ENCODE results near the gene PDAP1.
"Not testable (repeated sequence)": the region's sequence is repeated elsewhere in the genome, so short reads cannot be mapped to it uniquely, and the experiment has no call there.

The PDAP1 gene

DNA sequence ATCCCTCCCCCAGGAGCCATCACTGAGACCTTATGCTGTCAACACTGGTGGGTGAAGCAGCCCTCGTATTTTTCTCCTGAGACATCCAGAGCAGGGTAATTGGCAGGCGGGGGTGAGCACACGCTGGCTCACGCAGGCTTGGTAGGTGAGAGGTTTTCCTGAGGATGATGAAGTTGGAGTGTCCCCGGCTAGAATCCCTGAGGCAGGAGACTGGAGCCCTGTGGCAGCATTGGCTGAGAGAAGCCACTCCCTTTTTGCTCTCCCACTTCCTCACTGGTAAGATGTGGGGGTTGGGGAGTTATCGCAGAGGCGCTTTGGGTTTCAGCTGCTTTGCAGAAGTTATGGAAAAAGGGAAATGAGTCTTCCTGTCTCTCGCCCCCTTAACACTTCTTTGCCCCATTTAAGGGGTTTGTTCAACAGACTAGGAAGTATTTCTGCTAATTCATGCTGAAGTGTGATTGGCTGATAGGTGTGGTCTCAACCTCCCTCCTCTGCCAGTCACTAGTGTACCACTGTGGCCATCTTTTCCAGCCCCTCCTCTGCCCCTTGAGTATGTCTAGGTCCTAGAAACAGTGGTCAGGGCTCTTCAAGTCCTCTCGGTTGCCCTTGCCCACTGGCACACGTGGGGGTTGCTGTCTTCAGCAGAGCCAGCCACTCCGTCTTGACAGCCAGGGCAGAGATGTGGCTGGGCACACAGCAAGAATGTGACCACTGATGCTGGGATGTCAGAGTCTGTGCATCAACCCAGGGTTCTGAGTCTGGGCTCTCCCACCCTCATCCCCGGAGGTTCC lies 28.2 kb downstream of the PDAP1 start:
- in situ Hi-C loops (cut with MboI; ENCODE audit: low sequenced_read_pairs) = no loop called here

DNA sequence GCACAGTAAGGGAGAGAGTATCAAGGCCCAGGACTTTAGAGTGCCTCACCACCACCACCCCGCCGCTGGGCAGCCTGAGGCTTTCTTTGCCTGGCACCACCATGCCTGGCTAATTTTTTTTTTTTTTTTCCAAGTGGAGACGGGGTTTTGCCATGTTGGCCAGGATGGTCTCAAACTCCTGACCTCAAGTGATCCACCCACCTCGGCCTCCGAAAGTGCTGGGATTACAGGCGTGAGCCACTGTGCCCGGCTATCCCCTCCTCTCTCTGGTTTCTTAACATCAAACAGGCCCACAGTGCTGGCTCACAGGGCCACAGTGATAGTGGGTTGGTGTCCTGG lies 28.7 kb downstream of the PDAP1 start:
- in situ Hi-C loops (cut with MboI; ENCODE audit: low sequenced_read_pairs) = not testable (repeated sequence)

DNA sequence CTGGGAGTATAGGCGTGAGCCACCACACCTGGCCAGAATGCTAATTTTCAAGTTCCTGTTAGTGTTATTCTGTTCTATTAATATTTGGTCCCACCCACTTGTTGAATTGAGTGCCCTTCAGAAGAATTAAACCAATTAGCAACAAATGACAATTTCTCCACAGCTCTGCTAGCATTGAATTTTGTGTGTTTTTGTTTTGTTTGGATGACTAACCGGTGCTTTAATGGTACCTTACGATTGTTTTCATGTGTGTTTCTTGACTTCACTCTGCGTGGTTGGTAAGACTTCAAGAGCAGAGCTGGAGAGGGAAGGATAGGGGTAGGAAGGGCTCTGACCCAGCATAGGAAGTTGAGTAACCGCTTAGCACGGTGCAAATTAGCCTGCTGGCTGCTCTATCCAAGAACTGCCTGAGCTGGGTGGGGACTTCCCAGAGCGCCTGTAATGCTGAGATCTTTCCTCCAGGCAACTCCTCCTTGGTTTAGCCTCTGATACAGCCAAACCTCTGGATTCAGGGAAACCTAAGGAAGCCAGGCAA lies 29.3 kb downstream of the PDAP1 start:
- in situ Hi-C loops (cut with MboI; ENCODE audit: low sequenced_read_pairs) = no loop called here

DNA sequence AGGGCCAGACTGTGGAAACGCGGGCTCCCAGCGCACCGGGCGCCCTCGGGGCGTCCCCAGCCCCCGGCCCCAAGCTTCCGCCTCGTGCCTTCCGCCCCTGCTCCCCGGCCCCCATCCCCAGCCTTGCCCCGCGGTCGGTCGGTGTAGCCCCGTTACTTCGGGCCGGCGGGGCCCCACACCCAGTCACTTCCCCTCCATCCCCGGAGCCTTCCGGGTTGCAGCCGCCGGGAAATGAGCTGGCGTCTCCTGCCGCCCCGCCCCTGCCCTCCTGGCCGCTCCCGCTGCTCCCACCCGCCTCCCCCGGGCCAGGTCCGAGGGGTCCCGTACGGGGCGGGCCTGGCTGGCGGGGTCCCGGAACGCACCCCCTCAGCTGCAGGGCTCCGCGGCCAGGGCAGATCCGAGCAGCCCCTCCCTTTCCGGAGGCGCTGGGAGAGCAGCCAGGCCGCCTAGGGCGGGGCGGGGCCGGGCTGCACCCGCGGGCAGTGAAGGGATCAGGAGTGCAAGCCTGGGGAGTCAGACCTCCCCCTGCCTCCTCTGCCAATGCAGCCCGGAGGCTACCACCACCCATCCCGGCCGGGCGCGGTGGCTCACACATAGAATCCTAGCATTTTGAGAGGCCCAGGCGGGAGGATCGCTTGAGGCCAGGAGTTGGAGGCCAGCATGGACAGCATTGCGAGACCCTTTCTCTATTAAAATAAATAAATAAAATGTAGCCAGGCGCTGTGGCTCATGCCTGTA lies 33.2 kb downstream of the PDAP1 start:
- in situ Hi-C loops (cut with MboI; ENCODE audit: low sequenced_read_pairs) = no loop called here

DNA sequence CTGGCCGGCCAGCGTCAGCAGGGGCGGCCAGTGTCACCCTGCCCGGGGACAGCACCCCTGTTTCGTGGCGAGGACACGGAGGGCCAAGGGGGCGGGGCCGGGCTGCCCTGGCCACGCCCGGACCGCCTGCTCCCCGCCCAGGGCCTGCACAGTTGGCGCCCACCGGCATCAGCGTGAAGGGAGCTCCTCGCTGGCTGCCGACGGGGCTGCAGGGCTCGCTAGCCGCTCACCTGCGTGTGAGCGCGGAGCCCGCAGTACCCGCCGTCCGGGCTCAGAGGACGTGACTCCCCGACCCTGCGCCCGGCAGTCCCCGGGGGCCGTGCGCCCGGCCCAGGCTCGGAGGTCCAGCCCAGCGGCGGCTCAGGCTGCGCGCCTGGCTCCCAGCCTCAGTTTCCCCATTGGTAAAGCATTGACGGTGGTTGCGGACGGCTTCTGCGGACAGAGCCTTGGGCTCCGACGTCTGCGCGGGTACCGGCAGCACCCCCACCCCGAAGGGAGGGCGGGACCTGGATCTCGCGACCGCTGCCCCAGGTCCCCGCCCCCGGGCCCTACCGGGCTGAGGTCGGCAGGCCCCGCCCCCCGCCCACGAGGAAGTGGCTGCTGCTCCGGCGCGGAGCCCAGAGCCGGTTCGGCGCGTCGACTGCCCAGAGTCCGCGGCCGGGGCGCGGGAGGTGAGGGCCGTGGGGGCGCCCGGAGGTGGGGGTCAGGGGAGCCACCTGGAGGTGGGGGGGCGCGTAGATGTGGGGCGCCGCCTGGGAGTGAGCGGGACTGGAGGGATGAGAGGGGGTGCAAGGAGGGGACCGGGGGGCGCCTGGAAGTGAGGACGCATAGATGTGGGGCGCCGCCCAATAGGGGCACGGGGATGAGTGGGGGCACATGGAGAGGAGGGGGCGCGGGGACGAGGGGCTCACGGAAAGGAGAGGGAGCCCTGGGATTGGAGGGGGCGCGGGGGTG lies 34.0 kb downstream of the PDAP1 start, which contains the start of gene ARPC1B:
TSS of gene ARPC1B (plus strand) at position 620 of the 954 bp plus-strand sequence. CDS start 10,985 bp downstream, outside the sequence.
- in situ Hi-C loops (cut with MboI; ENCODE audit: low sequenced_read_pairs) = no loop called here

DNA sequence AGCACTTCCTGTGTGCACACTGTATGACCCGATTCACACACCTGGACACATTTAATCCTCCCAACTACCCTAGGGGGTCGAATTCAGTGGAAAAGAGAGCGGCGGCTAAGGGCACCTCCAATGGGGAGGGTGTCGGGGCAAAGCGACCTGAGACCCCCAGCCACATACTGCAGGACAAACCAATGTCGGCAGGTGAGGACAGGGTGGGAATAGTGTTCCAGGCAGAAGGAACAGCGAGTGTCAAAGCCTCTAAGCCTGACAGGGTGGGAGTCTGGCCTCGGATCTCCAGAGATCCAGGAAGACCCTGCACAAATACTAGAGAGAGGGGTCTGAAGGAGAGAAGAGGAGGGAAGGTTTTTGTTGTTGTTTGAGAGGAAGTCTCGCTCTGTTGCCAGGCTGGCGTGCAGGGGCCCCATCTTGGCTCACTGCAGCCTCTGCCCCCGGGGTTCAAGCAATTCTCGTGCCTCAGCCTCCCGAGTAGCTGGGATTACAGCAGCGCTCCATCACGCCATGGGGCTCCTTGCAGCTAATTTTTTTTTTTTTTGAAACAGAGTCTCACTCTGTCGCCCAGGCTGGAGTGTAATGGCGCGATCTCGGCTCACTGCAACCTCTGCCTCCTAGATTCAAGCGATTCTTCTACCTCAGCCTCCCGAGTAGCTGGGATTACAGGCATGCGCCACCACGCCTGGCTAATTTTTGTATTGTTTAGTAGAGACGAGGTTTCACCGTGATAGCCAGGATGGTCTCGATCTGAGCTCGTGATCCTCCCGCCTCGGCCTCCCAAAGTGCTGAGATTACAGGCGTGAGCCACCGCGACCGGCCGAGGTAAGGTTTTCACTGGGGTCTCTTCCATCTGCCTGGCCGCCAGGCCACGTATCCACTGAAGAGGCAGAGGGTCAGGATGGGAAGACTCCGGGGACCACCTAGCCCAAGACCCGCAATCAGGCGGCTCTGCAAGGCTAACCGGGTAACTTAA lies 35.0 kb downstream of the PDAP1 start:
- in situ Hi-C loops (cut with MboI; ENCODE audit: low sequenced_read_pairs) = no loop called here

DNA sequence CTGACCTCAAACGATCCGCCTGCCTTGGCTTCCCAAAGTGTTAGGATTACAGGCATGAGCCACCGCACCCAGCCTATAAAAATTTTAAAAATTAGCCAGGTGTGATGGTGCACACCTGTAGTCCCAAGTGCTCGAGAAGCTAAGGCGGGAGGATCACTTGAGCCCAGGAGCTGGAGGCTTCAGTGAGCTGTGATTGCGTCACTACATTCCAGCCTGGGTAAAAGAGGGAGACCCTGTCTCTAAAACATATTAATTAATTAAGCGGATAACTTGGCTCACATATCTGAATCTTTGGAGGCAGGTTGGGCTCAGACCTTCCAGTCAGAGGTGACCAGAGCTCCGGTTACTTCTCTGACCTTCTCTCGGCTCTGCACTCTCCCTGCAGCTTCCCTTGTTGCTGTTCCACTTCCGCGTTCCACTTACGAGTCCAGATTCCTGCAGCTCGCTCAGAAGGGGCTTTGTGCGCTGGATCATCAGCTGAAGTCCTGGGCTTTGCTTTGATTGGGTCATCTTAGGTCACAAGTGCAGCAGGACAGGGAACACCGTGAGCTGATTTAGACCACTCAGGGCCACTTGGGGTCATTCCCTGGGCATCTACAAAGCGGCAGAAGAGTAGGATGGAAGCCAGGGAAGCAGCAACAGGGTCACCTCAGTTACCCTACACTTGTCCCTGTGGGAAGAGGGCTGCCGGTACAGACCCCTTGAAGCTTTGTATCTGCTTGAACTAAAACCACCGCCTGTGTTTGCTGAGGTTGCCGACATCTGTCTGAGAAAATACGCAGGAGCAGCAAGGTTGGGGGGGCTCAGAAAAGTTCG lies 35.9 kb downstream of the PDAP1 start:
- in situ Hi-C loops (cut with MboI; ENCODE audit: low sequenced_read_pairs) = no loop called here

DNA sequence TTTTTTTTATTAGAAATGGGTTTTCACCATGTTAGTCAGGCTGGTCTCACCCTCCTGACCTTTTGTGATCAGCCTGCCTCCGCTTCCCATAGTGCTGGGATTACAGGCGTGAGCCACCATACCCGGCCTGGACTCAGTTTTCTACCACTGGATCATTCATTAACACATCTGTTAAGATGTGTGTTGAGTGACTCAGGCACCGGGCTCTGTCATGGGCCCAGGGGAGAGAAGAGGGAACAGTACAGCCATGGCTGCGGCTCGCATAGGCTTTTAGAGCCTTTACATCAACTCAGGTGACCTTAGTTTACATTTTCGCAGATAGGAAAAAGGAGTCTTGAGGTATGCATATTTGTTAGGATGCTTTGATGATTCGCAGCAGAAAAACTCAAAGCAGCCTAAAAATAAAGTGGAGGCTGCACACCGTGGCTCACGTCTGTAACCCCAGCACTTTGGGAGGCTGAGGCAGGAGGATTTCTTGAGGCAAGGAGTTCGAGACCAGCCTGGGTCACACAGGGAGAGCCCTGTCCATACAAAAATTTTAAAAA lies 36.9 kb downstream of the PDAP1 start:
- in situ Hi-C loops (cut with MboI; ENCODE audit: low sequenced_read_pairs) = no loop called here

DNA sequence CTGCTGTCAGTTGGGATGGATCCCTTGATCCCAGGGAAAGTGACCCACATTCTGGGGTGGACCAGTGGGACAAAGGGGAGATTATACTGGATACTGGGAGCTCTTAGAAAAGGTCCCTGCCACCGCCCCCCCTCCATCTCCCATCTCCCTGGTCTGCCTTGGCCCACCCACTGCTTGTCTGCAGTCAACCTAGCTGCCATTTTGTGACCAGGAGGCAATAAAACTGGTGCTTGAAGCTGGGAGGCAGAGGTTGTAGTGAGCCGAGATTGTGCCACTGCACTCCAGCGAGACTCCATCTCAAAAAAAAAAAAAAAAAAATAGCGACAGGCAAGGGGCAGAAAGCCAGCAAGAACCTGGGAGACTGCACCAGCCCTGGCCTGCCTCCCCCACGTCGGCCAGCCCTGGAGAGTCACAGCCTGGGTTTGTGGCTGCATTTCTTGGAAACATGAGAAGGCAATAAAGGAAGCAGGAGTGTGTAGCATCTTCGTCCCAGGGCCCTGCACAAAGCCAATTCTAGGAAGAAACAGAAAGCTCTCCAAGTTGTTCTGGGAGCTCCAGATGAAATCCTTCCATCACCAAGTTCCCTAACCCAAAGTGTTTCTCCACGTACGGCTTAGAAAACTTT lies 38.5 kb downstream of the PDAP1 start:
- in situ Hi-C loops (cut with MboI; ENCODE audit: low sequenced_read_pairs) = no loop called here

DNA sequence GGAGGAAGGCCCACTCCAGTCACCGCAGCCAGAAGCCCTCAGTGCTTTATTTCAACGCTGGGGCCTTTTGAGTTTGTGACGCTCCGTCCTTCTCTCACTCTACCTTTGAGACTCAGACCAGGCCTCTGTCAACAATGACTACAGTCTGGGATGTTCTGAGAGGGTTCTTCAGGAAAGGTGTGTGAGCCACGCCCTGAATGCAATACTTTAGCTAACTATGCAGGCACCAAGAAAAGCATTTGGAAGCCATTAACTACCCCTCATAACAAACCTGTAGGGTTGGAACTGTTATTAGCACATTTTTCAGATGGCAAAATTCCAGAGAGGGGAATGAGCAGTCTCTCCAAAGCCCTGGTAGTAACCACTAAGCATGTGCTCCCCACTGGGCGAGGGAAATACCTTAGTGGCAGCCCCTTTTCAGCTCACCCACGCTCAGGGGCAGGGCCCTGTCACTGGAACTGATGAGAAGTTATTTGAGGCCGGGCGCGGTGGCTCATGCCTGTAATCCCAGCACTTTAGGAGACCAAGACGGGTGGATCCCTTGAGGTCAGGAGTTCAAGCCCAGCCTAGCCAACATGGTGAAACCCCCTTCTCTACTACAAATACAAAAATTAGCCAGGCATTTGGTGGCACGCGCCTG lies 39.5 kb downstream of the PDAP1 start:
- in situ Hi-C loops (cut with MboI; ENCODE audit: low sequenced_read_pairs) = no loop called here

DNA sequence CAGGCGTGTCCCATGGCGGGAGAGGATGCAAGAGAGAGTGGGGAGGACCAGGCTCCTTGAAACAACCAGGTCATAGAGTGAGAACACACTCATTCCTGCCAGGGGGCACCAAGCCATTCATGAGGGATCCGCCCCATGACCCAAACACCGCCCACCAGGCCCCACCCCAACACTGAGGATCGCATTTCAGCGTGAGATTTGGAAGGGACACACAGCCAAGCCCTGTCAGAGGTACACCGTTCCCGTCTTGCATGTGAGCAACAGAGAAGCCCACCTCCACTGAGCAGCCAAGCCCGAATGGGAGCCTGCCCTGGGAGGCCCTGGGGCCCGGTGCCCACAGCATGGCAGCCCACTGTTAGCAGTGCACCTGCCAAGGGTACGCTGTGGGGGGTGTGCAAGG lies 41.8 kb downstream of the PDAP1 start:
- in situ Hi-C loops (cut with MboI; ENCODE audit: low sequenced_read_pairs) = no loop called here

DNA sequence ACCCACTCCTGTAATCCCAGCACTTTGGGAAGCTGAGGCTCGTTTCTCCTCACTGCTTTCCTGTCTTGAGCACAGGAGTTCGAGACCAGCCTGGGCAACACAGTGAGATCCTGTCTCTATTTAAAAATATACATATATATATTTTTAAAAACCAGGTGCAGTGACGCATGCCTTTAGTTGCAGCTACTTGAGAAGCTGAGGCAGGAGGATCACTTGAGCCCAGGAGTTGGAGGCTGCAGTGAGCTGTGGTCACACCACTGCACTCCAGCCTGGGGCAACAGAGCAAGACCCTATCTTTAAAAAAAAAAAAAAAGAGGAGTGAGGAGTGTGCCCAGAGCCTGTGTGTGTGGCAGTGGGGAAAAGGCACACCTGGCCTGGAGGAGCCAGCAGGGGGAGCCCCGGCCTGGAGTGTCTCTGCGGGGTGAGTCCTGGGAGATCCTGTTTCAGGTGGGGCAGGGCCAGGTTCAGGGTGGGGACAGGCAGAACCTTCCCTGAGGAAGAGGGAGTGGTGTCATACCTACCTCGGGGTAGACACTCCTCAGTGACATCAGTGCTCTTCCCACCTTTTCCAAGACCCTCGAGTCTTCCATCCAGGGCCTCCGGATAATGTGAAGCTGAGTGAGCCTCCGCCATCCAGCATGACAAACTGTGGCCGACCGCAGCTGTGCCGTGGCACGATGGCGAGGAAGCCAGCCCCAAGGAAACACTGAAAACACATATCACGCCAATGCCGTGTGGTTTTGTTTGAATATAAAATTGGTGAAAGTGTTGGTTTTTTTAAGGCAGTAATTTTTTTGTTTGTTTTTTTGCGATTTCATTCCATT lies 42.9 kb downstream of the PDAP1 start:
- in situ Hi-C loops (cut with MboI; ENCODE audit: low sequenced_read_pairs) = no loop called here

DNA sequence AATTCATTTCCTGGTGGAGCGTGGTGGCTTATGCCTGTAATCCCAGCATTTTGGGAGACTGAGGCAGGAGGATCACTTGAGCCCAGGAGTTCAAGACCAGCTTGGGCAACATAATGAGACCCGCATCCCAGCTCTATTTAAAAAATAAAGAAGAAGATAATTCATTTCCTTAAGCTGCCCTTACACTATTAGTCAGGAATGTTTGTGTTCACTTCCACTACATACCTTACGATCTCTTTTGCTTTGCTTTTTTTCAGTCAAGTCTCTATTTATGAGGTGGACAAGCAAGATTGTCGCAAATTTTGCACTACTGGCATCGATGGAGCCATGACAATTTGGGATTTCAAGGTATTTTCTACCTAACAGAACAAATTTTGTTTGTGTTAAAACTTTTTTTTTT lies 45.1 kb downstream of the PDAP1 start:
- in situ Hi-C loops (cut with MboI; ENCODE audit: low sequenced_read_pairs) = no loop called here

DNA sequence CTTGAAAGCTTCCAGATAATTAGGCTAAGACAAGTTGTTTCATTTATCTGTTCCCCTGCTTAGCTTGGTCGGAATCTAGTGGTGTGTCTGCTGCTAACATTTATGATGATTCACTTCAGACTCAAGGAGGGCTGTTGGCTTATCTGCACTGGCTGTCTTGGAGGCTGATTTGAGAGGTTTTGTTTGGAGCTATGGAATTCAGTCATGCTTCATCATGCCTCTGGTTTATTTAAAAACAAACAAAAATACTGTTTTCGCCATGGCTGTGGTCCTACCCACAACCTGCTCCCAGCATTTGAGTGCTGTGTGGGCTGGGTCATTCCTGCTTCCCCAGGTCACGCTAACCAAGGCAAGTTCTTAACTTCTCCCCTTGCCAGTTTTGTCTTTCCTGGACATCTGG lies 45.6 kb downstream of the PDAP1 start:
- in situ Hi-C loops (cut with MboI; ENCODE audit: low sequenced_read_pairs) = no loop called here

DNA sequence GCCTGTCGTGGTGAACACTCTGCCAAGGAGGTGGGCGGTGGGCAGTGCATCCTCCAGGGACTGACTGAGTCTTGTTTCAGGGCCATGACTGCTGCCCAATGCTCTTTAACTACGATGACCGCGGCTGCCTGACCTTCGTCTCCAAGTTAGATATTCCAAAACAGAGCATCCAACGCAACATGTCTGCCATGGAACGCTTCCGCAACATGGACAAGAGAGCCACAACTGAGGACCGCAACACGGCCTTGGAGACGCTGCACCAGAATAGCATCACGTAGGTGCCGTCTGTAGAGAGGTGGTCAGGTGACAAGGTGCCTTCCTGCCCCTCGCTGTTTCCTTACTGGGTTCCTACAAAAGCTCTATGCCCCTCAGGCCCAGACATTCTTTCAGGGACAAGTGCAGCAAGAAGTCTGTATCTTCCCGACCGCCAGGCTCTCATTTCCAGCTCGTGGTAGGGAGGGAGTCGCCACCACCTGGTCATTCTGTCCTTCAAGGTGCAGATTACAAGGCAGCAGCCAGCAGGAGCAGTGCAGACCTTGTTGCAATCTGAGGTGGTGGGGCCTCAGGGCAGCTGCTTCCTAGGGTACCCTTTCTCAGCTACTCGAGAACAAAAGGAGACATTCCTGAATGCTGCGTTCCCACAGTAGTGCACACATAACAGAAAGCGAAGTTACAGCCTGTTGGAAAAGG lies 48.8 kb downstream of the PDAP1 start:
- in situ Hi-C loops (cut with MboI; ENCODE audit: low sequenced_read_pairs) = no loop called here

DNA sequence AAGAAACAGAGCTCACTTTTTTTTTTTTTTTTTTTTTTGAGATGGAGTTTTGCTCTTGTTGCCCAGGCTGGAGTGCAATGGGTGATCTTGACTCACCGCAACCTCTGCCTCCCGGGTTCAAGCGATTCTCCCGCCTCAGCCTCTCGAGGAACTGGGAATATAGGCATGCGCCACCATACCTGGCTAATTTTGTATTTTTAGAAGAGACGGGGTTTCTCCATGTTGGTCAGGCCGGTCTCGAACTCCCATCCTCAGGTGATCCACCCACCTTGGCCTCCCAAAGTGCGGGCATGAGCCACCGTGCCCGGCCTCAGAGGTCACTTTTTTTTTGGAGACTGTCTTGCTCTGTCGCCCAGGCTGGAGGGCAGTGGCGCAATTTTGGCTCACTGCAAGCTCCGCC lies 49.9 kb downstream of the PDAP1 start:
- in situ Hi-C loops (cut with MboI; ENCODE audit: low sequenced_read_pairs) = not testable (repeated sequence)
